Measurements from ENCODE around the gene FURIN.
"Not testable (repeated sequence)": the region's sequence is repeated elsewhere in the genome, so short reads cannot be mapped to it uniquely, and the experiment has no call there.

The FURIN gene

DNA sequence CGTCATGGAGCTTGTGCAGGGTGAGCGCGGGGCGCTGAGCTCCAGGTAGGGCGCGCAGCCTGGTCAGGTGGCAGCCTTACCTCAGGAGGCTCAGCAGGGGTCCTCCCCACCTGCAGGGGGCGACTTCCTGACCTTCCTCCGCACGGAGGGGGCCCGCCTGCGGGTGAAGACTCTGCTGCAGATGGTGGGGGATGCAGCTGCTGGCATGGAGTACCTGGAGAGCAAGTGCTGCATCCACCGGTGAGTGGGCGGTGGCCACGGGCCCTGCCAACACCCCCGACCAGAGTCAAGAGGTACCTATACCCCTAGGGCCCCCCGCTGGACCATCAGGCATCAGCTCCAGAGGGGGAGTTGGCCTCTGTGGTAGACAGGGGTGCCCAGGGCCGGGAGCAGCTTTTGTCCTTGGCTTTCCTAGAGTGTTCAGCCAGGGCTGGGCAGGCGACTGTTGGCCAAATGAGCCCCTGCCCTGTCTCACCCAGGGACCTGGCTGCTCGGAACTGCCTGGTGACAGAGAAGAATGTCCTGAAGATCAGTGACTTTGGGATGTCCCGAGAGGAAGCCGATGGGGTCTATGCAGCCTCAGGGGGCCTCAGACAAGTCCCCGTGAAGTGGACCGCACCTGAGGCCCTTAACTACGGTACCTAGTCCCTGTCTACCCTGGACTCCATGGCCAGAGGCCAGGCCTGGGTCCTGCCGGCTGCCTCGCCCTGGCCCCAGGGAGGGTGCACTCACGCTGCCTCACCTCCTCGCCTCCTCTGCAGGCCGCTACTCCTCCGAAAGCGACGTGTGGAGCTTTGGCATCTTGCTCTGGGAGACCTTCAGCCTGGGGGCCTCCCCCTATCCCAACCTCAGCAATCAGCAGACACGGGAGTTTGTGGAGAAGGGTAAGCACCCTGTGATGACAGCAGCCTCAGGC is 25.0 kb downstream of the FURIN start:
- TF ChIP-seq, protein P1, sequence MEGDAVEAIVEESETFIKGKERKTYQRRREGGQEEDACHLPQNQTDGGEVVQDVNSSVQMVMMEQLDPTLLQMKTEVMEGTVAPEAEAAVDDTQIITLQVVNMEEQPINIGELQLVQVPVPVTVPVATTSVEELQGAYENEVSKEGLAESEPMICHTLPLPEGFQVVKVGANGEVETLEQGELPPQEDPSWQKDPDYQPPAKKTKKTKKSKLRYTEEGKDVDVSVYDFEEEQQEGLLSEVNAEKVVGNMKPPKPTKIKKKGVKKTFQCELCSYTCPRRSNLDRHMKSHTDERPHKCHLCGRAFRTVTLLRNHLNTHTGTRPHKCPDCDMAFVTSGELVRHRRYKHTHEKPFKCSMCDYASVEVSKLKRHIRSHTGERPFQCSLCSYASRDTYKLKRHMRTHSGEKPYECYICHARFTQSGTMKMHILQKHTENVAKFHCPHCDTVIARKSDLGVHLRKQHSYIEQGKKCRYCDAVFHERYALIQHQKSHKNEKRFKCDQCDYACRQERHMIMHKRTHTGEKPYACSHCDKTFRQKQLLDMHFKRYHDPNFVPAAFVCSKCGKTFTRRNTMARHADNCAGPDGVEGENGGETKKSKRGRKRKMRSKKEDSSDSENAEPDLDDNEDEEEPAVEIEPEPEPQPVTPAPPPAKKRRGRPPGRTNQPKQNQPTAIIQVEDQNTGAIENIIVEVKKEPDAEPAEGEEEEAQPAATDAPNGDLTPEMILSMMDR (IDR thresholded peaks at IDR 0.05; ENCODE audit: insufficient read depth, low read length, poor library complexity, severe bottlenecking) = peak; percentile 20
- H3K27me3 ChIP-seq (replicated peaks; ENCODE audit: control insufficient read depth, insufficient read depth, low read length) = no peaks in the 10 kb centered on the region
- no peak for DNase-seq (ENCODE audit: extremely low read depth, insufficient read length)
- no peak overlapping the region for H3K4me3 ChIP-seq (replicated peaks; ENCODE audit: low read depth, low read length)
- peaks cover 2% of the 10 kb centered on the region for H3K36me3 ChIP-seq (ENCODE audit: control insufficient read depth, insufficient read depth, low read length)

DNA sequence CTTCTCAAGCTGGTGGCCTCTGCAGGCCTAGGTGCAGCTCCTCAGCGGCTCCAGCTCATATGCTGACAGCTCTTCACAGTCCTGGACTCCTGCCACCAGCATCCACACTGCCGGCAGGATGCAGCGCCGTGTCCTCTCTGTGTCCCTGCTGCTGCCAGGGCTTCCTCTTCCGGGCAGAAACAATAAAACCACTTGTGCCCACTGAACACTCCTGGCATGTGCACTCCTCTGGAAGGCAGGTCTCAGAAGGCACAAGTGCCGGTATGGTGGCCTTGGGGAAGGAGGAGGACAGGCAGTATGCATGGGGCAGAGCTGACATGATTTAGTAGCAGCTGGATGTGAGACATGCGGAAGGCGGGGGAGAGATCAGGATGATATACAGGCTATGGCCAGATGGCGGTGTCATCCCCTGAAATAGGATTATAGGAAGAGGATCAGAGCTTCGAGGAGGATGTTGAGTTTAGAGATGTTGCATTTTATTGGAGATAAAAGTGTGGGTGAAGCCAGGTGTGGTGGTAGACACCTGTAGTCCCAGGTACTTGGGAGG is 27.3 kb downstream of the FURIN start:
- Histone ChIP-seq H3K36me3 (ENCODE audit: control insufficient read depth, insufficient read depth, low read length) (peaks cover 2% of the 10 kb centered on the region; the same call in 1 of the 2 replicates), H3K4me3 (replicated peaks; ENCODE audit: low read depth, low read length) (no peak overlapping the region), H3K27me3 (replicated peaks; ENCODE audit: control insufficient read depth, insufficient read depth, low read length) (no peaks in the 10 kb centered on the region)
- DNase-seq (ENCODE audit: extremely low read depth, insufficient read length) = no peak
- TF ChIP-seq, protein P1 (IDR thresholded peaks at IDR 0.05; ENCODE audit: insufficient read depth, low read length, poor library complexity, severe bottlenecking) = no peak

DNA sequence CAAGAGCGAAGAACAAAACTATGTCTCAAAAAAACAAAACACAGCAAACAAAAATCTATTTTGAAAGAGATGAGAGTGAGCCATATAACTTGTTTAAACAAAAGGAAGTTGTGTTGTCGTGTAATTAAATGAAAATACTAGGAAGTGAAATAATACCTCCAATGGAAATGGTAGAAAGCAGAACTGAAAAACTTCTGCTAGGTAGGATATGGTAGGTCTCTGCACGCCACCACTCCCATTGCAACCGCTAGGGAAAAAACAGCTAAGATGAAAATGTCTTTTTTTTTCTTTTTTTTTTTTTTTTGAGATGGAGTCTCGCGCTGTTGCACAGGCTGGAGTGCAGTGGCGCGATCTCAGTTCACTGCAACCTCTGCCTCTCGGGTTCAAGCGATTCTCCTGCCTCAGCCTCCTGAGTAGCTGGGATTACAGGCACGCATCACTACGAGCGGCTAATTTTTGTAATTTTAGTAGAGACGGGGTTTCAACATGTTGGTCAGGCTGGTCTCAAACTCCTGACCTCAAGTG is 28.8 kb downstream of the FURIN start:
- peak overlapping the region; percentile 16; the same call in 1 of the 2 replicates for H3K4me3 ChIP-seq (replicated peaks; ENCODE audit: low read depth, low read length)
- DNase-seq (ENCODE audit: extremely low read depth, insufficient read length) = peak; percentile 41
- not testable (repeated sequence) for H3K27me3 ChIP-seq (replicated peaks; ENCODE audit: control insufficient read depth, insufficient read depth, low read length); H3K36me3 ChIP-seq (ENCODE audit: control insufficient read depth, insufficient read depth, low read length)

DNA sequence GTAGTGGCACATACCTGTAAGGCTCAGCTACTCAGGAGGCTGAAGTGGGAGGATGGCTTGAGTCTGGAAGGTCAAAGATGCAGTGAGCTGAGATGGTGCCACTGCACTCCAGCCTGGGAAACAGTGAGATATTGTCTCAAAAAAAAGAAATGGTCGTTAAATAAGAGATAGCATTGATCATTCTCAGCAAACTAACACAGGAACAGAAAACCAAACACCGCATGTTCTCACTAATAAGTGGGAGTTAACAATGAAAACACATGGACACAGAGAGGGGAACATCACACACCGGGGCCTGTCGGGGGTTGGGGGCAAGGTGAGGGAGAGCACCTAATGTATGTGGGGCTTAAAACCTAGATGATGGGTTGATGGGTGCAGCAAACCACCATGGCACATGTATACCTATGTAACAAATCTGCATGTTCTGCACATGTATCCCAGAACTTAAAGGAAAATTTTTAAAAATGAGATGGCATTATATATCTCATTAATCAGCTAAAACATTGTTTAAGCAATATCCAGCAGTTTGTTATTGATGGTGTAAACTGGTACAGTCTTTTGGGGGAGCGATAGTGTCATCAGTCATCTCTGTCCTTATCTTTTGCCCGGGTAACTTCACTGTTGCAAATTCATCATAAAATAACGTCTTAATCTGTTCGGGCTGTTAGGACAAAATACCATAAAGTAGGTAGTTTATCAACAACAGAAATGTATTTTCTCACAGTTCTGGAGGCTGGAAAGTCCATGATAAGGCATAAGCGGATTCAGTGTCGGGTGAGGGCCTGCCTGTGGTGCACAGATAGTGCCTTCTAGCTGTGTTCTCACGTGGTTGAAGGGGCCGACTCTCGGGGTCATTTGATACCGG is 33.0 kb downstream of the FURIN start:
- DNase-seq (ENCODE audit: extremely low read depth, insufficient read length) = no peak
- H3K36me3 ChIP-seq (ENCODE audit: control insufficient read depth, insufficient read depth, low read length) = peaks cover 13% of the 10 kb centered on the region
- H3K4me3 ChIP-seq (replicated peaks; ENCODE audit: low read depth, low read length) = peak overlapping the region; percentile 80
- H3K27me3 ChIP-seq (replicated peaks; ENCODE audit: control insufficient read depth, insufficient read depth, low read length) = no peaks in the 10 kb centered on the region
- TF ChIP-seq, protein P1 (IDR thresholded peaks at IDR 0.05; ENCODE audit: insufficient read depth, low read length, poor library complexity, severe bottlenecking) = no peak

DNA sequence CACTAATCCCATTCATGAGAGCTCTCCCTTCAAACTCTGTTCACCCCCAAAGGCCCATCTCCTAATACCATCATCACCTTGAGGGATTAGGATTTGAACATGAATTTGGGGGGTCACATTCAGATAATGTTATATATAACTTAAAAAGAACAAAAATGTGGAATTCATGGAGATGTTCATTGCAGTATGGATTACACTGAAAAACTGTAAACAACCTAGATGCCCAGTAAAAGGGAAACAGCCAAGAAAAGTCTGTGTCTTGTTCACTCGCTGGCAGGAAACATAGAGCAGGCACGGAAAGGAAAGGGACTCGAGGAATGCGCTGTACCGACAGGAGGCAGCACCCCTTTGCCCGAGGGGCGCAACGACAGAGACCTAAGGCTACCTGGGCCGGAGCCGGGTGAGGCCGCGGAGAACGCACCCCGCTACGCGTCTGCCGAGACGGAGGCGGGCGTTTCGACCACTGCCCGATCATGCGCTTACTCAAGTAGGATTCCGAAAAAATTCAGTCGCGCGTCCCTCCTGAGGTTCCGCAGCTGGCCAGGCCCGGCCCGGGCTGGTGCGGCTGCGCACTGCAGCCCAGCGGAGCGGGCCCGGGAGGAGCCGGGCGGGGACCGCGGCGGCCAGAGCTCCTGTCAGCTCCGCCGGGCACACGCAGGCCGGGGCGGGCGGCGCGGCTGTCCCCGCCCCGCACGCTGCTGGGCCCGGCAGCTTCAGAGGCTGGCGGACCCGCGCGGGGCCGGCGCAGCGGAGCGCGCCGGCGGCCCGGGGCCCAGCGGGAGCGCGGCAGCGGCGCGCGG is 33.9 kb downstream of the FURIN start:
- DNase-seq (ENCODE audit: extremely low read depth, insufficient read length) = peak; percentile 91
- Histone ChIP-seq H3K27me3 (replicated peaks; ENCODE audit: control insufficient read depth, insufficient read depth, low read length) (no peaks in the 10 kb centered on the region), H3K36me3 (ENCODE audit: control insufficient read depth, insufficient read depth, low read length) (peaks cover 21% of the 10 kb centered on the region), H3K4me3 (replicated peaks; ENCODE audit: low read depth, low read length) (peak overlapping the region; percentile 80)
- TF ChIP-seq, protein P1 (IDR thresholded peaks at IDR 0.05; ENCODE audit: insufficient read depth, low read length, poor library complexity, severe bottlenecking) = peak; percentile 89

Data from GM06990 (cell line).